ENCODE results near the gene GPR137. TPM values are rescaled to one million over a fixed set of nuclear protein-coding genes. Genes with fewer than 3 reads are reported as not detected.

Gene GPR137
- total and polyA plus RNA-seq, 4 donors = 7.1 to 100 (median 56.2) TPM

DNA sequence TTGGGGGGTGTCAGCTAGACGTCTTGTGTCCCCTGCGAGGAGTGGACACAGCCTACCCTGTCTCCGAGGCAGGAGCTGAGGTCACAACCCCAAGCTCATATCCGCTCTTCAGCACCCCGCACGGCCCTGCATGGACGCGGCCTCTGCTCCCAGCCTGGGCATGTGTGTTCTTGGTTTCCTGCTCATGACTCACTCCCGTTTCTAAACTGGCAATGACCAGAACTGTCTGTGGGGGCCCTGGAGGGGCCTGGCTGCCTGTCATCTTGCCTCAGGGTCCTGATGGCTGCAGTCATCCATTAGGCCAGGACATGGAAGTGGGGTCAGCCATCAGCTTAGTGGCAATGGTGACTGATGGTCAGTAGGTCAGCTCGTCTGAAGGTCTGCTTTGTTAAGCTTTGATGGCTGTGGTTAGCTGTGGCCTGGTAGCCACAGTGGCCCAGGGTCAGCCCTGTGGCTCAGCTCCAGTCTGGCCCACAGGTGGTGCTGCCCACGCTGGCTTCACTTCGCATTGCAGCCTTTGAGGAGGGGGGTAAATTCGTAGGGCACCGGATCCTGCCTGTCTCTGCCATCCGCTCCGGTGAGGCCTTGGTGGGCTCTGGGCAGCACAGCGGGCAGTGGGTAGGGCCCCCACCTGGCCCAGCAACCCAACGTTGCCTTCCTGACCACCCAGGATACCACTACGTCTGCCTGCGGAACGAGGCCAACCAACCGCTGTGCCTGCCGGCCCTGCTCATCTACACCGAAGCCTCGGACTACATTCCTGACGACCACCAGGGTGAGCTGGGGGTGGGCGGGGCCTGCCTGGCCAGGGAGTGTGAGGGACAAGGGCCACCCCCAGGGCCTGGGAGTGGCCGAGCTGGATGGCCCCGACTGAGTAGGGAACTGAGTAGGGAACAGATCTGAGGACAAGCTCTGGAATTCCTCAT lies 22.4 kb upstream of the GPR137 start:
- no peak overlapping the region for H3K27ac ChIP-seq (ENCODE audit: low read depth, low read length)

DNA sequence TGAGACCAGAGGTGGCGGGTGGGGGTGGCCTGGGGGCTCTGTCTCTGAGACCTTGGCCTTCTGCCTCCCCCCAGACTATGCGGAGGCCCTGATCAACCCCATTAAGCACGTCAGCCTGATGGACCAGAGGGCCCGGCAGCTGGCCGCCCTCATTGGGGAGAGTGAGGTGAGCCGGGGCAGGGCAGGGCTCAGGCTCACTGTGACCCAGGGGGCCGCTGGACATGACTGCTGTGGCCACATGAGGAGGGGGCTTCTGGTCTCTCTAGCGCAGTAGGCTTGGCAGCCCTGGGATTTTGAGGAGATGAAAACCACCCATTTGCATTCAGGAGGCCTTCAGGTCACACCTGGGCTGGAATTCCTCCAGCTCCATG lies 21.7 kb upstream of the GPR137 start:
- DNase-seq (ENCODE audit: low read depth in 4 of 6, low spot score in 6 of 6) = no peak
- Histone ChIP-seq H3K4me1 (ENCODE audit: control insufficient read depth, insufficient read depth, low read length) (peaks cover 20% of the 10 kb centered on the region), H3K4me3 (ENCODE audit: low read depth, low read length) (no peak overlapping the region), H3K27ac (ENCODE audit: low read depth, low read length) (no peak overlapping the region), H3K27me3 (ENCODE audit: control insufficient read depth, insufficient read depth, low read length) (no peaks in the 10 kb centered on the region), H3K36me3 (ENCODE audit: control insufficient read depth, insufficient read depth, low read length) (peaks cover 85% of the 10 kb centered on the region), H3K9me3 (ENCODE audit: control insufficient read depth, insufficient read depth, low read length) (no peaks in the 10 kb centered on the region)
- WGBS (ENCODE audit: insufficient coverage) = 79% methylated on average over 7 of the region's 8 CpGs

More for the DNA sequence above, 22.4 kb upstream of the GPR137 start:
- WGBS (ENCODE audit: insufficient coverage) = 75% methylated on average over 28 of the region's 29 CpGs
- Histone ChIP-seq H3K4me1 (ENCODE audit: control insufficient read depth, insufficient read depth, low read length) (peaks cover 14% of the 10 kb centered on the region), H3K9me3 (ENCODE audit: control insufficient read depth, insufficient read depth, low read length) (no peaks in the 10 kb centered on the region), H3K4me3 (ENCODE audit: low read depth, low read length) (no peak overlapping the region), H3K36me3 (ENCODE audit: control insufficient read depth, insufficient read depth, low read length) (peaks cover 88% of the 10 kb centered on the region), H3K27me3 (ENCODE audit: control insufficient read depth, insufficient read depth, low read length) (no peaks in the 10 kb centered on the region)
- DNase-seq (ENCODE audit: low read depth in 4 of 6, low spot score in 6 of 6) = no peak

- no peaks in the 10 kb centered on the region for H3K9me3 ChIP-seq (ENCODE audit: control insufficient read depth, insufficient read depth, low read length)
- 69% methylated on average over 10 of the region's 10 CpGs for WGBS (ENCODE audit: insufficient coverage)
- no peak for DNase-seq (ENCODE audit: low read depth in 4 of 6, low spot score in 6 of 6)
- H3K27ac ChIP-seq (ENCODE audit: low read depth, low read length) = no peak overlapping the region
- H3K27me3 ChIP-seq (ENCODE audit: control insufficient read depth, insufficient read depth, low read length) = no peaks in the 10 kb centered on the region
- H3K4me1 ChIP-seq (ENCODE audit: control insufficient read depth, insufficient read depth, low read length) = peaks cover 24% of the 10 kb centered on the region
- H3K4me3 ChIP-seq (ENCODE audit: low read depth, low read length) = no peak overlapping the region
- peaks cover 80% of the 10 kb centered on the region for H3K36me3 ChIP-seq (ENCODE audit: control insufficient read depth, insufficient read depth, low read length)
These were observed 21.2 kb upstream of the GPR137 start for GRCh38 chr11:64264371-64264852.

- Histone ChIP-seq H3K4me3 (ENCODE audit: low read depth, low read length) (no peak overlapping the region), H3K9me3 (ENCODE audit: control insufficient read depth, insufficient read depth, low read length) (no peaks in the 10 kb centered on the region), H3K4me1 (ENCODE audit: control insufficient read depth, insufficient read depth, low read length) (peaks cover 32% of the 10 kb centered on the region), H3K36me3 (ENCODE audit: control insufficient read depth, insufficient read depth, low read length) (peaks cover 73% of the 10 kb centered on the region), H3K27ac (ENCODE audit: low read depth, low read length) (no peak overlapping the region), H3K27me3 (ENCODE audit: control insufficient read depth, insufficient read depth, low read length) (no peaks in the 10 kb centered on the region)
- 94% methylated on average over 35 of the region's 35 CpGs for WGBS (ENCODE audit: insufficient coverage)
- no peak for DNase-seq (ENCODE audit: low read depth in 4 of 6, low spot score in 6 of 6)
These were observed 20.2 kb upstream of the GPR137 start for GRCh38 chr11:64265176-64266160.

GRCh38 chr11:64266339-64266738 lies 19.3 kb upstream of the GPR137 start:
- no peaks in the 10 kb centered on the region for H3K9me3 ChIP-seq (ENCODE audit: control insufficient read depth, insufficient read depth, low read length)
- no peaks in the 10 kb centered on the region for H3K27me3 ChIP-seq (ENCODE audit: control insufficient read depth, insufficient read depth, low read length)
- peaks cover 70% of the 10 kb centered on the region for H3K36me3 ChIP-seq (ENCODE audit: control insufficient read depth, insufficient read depth, low read length)
- H3K4me3 ChIP-seq (ENCODE audit: low read depth, low read length) = no peak overlapping the region
- 91% methylated on average over 12 of the region's 15 CpGs for WGBS (ENCODE audit: insufficient coverage)
- peaks cover 36% of the 10 kb centered on the region for H3K4me1 ChIP-seq (ENCODE audit: control insufficient read depth, insufficient read depth, low read length)
- no peak overlapping the region for H3K27ac ChIP-seq (ENCODE audit: low read depth, low read length)
- DNase-seq (ENCODE audit: low read depth in 4 of 6, low spot score in 6 of 6) = no peak

DNA sequence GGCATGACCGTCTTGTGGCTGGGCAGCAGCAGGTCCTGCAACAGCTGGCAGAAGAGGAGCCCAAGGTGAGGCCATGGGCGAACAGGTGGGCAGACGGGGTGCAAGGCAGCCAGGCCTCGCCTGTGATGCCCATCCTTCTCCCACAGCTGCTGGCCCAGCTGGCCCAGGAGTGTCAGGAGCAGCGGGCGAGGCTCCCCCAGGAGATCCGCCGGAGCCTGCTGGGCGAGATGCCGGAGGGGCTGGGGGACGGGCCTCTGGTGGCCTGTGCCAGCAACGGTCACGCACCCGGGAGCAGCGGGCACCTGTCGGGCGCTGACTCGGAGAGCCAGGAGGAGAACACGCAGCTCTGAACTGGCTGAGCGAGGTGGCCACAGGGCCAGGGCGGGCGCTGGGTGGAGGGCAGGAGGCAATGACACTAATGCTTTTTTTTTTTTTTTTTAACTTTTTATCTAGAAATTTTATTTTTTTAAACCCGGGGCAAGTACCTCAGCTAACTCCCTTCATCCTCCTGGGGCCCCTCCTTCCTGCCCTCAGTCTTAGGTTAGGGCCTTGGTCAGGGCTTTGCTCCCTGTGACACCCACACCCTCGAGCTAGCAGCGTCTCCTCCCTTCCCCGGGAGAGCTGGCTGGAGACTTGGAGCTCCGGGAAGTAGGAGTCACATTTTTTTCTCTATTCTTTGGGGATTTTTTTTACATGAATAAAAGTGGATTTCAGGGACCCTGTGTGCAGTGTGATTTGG lies 18.3 kb upstream of the GPR137 start:
- Histone ChIP-seq H3K36me3 (ENCODE audit: control insufficient read depth, insufficient read depth, low read length) (peaks cover 64% of the 10 kb centered on the region), H3K27me3 (ENCODE audit: control insufficient read depth, insufficient read depth, low read length) (no peaks in the 10 kb centered on the region), H3K9me3 (ENCODE audit: control insufficient read depth, insufficient read depth, low read length) (no peaks in the 10 kb centered on the region), H3K4me3 (ENCODE audit: low read depth, low read length) (no peak overlapping the region), H3K27ac (ENCODE audit: low read depth, low read length) (no peak overlapping the region), H3K4me1 (ENCODE audit: control insufficient read depth, insufficient read depth, low read length) (peaks cover 47% of the 10 kb centered on the region)
- DNase-seq (ENCODE audit: low read depth in 4 of 6, low spot score in 6 of 6) = no peak
- 75% methylated on average over 18 of the region's 27 CpGs for WGBS (ENCODE audit: insufficient coverage)

GRCh38 chr11:64268025-64268892 lies 17.4 kb upstream of the GPR137 start:
- Histone ChIP-seq H3K9me3 (ENCODE audit: control insufficient read depth, insufficient read depth, low read length) (no peaks in the 10 kb centered on the region), H3K4me1 (ENCODE audit: control insufficient read depth, insufficient read depth, low read length) (peaks cover 50% of the 10 kb centered on the region), H3K4me3 (ENCODE audit: low read depth, low read length) (peak overlapping the region; percentile 57), H3K36me3 (ENCODE audit: control insufficient read depth, insufficient read depth, low read length) (peaks cover 56% of the 10 kb centered on the region), H3K27me3 (ENCODE audit: control insufficient read depth, insufficient read depth, low read length) (no peaks in the 10 kb centered on the region), H3K27ac (ENCODE audit: low read depth, low read length) (peak overlapping the region; percentile 98)
- DNase-seq (ENCODE audit: low read depth in 4 of 6, low spot score in 6 of 6) = peak in 1 of 6 donors; percentile 49
- 73% methylated on average over 22 of the region's 23 CpGs for WGBS (ENCODE audit: insufficient coverage)

GRCh38 chr11:64268893-64269539 lies 16.6 kb upstream of the GPR137 start:
- Histone ChIP-seq H3K27me3 (ENCODE audit: control insufficient read depth, insufficient read depth, low read length) (no peaks in the 10 kb centered on the region), H3K4me3 (ENCODE audit: low read depth, low read length) (peak overlapping the region; percentile 57), H3K9me3 (ENCODE audit: control insufficient read depth, insufficient read depth, low read length) (no peaks in the 10 kb centered on the region), H3K4me1 (ENCODE audit: control insufficient read depth, insufficient read depth, low read length) (peaks cover 48% of the 10 kb centered on the region), H3K27ac (ENCODE audit: low read depth, low read length) (peak overlapping the region; percentile 98), H3K36me3 (ENCODE audit: control insufficient read depth, insufficient read depth, low read length) (peaks cover 54% of the 10 kb centered on the region)
- 2% methylated on average over 34 of the region's 34 CpGs for WGBS (ENCODE audit: insufficient coverage)
- DNase-seq (ENCODE audit: low read depth in 4 of 6, low spot score in 6 of 6) = no peak
